ENCODE results near the gene ENTPD2.
A peak's percentile ranks its signal among the peaks of the same experiment; 100 is the strongest.

The ENTPD2 gene

DNA sequence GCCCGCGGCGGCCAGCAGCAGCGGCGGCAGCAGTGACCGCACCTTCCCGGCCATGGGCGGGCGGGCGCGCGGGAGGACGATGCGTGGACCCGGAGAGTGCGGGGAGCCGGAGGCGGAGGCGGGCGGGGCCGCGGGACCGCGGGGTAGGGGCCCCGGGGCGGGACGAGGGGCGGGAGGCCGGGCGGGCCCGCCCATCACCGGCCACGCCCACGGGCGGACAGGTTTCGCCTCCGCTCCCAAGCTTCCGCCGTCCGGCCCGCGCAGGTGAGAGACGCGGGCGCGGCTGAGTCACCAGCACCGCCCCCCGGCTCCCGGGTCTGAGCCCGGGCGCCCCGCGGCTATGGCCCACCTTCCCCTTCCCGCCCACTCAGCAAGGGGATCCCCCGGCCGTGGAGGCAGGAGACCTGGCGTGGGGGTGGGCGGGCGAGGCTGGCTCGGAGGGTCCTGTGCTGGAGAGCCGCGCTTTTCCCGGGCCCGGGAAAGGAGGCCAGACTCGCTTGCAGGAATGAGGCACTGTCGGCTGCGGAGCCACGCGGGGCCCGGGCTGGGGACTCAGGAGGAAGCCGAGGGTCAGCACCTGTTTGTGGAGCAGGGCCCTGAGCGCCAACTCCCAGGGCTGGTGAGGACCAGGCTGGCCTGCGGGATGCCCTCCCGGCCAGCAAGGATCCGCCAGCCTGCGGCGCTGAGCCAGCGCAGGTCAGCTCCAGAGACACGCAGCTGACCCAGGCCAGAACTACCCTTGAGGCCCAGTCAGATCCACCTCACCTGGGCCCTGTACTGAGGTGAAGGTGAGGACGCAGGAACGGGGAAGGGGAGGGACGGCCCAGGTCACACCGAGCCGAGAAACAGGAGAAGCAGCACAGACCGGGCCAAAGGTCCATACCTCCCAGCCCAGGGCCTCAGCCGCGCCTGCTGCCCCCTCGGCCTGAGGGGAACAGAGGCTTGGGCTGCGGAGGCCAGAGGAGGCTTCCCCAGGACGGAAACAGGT is at the start of gene ENTPD2:
TSS of gene ENTPD2 (minus strand) at position 118 of the 988 bp plus-strand sequence. CDS start at position 54, 64 bp downstream.
- no peak for DNase-seq

GRCh38 chr9:137103206-137103999 is 49.5 kb upstream of the ENTPD2 start:
- no peak for DNase-seq

DNA sequence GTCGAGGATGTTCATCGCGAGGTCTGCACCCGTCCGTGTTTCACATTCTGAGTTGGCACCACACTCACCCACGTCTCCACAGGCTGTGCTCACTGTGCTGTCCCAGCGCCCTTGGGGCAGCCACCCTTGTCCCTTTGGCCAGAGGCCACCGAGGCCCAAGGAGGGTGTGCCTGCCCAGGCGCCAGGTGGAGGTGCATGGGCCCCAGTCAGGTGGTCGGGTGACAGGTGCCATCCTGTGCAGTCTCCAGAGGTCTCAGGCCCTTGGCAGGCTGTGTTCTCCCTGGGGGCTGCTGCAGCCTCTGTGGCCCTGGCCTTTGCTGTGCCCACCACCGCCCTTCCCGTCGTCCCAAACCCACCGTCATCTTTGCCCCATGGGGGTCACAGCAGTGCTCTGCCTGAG is 45.4 kb upstream of the ENTPD2 start:
- DNase-seq: no peak

DNA sequence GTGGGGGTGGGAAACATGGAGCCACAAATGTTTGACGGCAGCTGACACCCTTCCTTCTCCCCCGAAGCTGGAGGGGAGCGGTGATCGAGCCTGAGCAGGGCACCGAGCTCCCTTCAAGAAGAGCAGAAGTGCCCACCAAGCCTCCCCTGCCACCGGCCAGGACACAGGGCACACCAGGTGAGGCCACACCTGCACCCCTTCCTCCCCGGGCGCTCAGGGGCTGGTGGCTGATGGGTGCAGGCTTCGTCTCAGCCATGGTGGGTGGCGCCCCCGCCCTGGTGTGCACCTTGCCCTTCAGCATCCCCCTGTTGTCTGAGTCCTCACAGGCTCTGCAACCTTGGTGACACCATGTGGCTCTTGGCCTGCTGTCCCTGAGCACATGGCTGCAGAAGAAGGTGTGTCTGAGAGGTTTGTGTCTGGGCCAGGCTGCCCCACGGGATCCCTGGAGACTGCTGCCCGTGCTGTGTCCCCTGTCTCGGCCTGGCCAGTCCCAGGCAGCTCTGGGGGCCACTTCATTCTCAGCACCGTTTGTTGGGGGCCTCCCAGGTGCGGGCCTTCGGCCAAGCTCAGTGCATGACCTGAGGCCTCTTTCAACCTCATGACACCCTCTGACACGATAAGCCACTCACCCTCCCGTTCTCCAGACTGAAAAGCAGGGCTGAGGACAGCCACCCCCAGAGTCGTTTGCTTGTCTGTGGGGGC is 44.1 kb upstream of the ENTPD2 start:
- DNase-seq: no peak

DNA sequence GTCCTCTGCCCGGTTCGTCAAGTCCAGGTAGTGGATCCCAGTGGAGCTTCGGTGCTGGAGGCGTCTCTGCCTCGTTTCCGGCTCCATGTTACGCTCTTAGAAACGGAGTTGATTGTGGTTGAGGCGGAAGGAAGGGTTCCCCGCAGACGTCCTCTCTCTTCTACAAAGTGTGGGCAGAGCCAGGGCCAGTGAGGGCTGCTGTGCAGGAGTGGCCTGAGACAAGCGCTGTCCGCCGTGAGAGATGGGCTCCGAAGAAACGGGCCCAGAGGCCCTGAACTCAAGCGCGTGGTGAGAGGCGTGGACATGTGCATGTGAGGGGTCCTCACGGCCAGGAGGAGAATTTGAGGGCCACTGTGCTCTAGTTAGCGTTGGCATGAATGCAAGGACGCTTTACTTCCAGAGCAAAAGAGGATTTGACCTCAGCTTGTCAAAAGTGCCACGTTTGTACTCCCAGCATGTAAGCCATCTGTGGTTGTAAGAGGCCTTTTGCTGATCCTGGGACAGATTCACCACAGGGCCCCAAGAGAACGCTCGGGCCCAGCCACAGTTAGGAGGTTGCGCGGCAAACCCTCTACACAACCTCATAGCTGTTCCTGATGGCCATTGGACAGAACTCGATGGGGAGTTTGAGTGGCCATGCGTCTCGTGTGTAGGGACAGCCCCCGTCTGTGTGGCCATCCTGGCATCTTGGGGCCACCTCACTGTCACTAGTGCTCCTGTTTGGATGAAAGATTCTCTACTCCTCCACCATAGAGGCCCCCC is 43.1 kb upstream of the ENTPD2 start:
- DNase-seq: no peak

DNA sequence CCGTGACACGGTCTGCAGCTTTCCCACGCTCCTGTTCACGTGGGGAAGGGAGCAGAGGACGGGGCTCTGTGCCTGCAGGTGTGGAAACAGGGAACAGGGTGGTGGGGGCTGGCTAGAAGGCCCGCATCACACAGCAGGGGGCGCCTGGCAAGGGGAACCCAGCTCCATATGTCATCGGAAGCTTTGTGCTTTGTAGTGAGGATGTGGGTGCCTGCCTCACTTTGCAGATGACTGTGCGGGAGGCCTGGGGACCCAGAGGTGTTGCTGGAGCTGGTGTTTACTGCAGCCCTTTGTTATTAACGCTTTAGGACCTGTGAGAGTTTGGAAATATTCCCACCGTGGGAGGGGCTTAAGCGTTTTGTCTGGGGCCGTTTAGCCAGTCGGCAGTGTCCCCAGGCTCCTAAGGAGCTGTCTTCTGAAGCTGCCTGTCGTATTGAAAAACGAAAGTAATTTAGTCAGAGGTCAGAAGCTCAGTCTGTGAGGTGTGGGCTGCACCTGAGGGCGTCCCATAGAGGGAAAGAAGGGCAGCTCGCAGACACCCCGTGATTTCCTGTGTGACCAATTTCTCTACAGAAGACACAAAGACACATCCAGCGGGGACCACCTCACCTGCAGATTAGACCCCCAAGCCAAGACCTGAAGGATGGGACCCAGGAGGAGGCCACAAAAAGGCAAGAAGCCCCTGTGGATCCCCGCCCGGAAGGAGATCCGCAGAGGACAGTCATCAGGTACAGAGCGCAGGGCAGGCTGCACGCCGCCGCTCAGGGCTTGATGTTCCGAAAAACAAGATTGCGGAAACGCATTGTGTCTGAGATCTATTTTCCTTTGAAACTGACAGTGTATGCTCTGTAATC is 42.0 kb upstream of the ENTPD2 start:
- DNase-seq: no peak

- peak; percentile 64 for DNase-seq
Measured at GRCh38 chr9:137089232-137089947, 35.5 kb upstream of the ENTPD2 start.

GRCh38 chr9:137088121-137088520 is 34.3 kb upstream of the ENTPD2 start:
- DNase-seq: no peak

DNA sequence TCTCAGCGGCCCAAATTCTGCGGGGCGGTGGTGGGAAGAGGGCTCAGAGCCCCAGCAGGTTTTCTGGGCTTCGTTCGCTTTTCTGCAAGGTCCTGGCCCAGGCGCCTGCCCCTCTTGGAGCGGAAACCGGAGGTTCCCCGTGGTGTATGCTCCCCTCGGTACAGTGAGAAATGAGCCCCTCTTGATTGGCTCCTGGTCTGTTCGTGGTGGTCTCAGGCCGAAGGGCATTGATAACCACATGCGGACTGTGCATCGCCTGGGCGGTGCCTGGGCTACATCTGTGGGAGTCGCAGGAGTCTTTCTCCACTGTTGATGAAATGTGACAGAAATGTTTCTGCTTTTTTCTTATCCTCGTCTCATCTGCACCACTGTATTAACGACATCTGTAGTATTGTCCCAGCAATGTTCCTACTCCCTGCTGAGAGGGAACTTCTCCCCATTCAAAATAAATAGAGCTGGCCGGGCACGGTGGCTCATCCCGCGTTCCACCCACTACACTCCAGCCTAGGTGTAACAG is 33.6 kb upstream of the ENTPD2 start:
- DNase-seq: no peak

DNA sequence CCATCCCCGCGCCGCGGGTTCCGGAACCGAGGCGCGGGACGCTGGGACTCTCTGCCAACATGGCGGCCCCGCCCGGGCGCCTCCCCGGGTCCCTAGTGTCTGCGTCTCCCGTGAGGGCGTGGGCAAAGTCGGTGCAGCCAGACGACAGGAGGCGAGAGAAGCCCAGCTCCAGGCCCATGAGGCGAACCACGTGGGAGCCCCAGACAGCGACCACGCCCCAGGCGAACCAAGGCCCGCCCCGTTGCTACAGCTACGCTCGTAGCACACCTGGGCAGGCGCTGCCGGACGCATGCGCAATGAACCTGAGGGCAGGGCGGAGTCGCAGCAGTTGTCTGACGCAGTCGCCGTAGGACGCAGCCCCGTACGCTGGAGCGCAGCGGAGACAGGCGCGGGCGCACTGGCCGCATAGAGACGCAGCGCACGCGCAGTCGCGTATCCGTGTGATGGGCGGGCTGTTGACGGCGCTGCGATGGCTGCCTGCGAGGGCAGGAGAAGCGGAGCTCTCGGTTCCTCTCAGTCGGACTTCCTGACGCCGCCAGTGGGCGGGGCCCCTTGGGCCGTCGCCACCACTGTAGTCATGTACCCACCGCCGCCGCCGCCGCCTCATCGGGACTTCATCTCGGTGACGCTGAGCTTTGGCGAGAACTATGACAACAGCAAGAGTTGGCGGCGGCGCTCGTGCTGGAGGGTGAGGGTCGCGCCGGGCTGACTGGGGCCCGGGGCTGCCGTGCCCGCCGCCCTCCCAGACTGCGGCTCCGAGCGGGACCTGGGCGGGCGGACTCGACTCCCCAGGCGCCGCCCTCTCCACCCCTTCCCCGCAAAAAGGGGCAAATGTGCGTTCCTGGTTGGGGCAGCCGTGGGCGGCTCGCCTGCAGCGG is 32.9 kb upstream of the ENTPD2 start, which contains the start of gene MAN1B1:
TSS of gene MAN1B1 (plus strand) at position 455 of the 878 bp plus-strand sequence. CDS start at position 470, 15 bp downstream.
- peak; percentile 94 for DNase-seq

DNA sequence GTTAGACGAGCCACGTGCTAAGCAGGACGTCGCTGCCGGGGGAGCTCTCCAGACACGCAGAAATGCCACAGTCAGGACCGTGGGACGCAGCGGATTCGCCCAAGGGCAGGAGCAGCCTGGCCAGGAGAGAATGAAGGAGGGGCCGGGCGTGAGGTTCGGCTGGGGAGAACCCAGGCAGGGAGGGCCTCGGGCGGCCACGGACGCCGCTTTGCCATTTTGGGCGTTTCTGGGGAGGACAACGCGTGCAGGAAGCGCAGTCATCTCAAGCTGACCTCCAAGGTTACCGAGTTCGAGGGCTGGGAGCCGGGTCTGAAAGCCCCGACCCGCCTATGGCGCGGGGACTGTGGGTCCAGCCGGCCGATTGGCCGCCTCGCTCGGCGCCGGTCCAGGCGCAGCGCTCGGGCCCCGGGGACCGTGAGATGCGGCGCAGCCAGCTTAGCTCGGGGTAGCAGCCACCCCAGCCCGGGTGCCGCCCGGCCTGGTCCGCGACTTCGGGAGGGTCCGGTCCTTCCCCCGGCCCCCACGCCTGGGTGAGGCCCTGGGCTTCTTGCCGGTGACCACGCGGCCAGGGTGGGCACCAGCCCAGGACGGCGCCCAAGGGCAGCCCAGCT is 32.2 kb upstream of the ENTPD2 start:
- DNase-seq: no peak

- DNase-seq: no peak
Measured at GRCh38 chr9:137084526-137084925, 30.7 kb upstream of the ENTPD2 start.

DNA sequence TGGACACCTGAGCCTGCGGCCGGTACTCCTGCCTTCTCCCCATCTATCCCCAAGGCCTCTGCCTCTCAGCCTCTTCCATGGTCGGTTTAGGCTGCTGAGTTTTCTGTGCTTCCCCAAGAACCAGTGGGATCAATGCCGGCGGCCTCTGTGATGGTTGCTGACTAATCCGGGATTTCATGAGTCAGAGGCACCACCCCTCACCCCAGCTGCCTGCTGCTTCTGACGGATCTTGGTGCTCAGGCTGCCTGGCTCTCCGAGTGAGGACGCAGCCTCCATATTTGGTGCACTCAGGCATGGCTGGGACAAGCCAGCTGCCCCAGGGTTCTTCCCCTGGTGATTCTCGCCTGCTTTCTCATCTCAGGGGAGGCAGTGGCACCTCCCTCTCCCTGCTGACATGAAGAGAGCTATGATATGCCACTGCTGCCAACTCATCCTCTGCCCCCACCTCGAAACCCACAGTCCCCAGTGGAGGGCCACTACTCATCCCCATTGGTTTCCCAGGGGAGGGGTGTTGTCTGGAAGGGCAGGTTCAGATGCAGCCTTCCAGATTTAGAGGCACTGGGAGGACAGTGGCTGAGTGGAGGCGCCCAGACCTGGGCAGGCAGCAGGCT is 29.6 kb upstream of the ENTPD2 start:
- DNase-seq: no peak

GRCh38 chr9:137082925-137083290 is 29.0 kb upstream of the ENTPD2 start:
- DNase-seq: no peak

GRCh38 chr9:137082222-137082924 is 28.5 kb upstream of the ENTPD2 start:
- DNase-seq: no peak

DNA sequence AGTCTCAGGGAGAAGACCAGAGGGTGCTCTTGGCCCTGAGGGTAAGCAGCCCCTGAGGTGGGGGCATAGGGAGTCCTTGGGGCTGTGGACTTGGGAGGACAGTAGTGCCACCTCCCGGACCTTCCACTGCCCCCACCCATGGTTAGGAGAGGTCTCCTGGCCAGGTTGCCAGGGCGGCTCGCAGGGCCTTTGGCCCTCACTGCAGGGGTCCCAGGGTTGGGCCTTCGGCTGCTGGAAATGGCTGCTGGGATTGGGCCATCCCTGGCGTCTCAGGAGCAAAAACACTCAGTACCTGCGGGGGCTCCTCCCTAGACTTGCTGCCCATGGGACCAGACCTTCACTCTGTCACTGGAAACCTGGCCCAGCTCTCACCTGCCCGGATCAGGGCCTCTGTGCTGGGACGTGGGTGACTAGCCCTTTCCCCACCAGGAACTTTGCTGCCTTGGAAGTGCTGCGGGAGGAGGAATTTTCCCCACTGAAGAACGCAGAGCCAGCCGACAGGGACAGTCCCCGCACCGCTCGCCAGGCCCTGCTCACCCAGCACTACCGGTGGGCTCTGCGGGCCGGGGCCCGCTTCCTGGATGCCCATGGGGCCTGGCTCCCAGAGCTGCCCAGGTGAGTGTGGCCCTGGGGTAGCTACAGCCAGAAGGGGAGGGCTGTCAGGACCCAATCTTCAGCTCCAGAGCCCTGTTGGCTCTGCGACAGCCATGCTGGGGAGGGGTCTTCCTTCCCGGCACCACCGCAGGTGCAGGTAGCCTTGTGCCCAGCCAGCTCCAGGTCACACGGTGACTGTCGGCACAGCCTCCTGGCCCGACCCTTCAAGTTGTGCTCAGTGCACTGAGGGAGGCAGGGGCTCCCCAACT is 26.6 kb upstream of the ENTPD2 start:
- DNase-seq: no peak

DNA sequence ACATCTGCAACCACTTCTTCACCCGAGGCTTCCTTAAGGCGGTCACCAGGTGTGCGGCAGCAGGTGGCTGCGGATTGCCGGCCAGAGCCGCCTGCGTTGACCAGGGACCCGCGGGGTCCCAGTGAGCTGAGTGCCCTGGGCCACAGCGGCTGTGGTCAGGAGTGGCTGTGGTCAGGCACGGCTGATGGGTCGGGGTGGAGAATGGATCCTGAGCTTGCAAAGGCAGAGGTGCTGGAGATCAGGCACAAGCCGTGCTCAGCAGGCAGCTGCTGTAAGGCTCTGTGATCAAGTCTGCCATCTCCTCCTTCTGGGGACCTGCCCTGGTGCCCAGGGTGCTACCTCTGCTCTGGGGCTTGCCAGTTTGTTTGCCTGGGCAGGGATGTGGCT is 25.5 kb upstream of the ENTPD2 start:
- DNase-seq: no peak

All from DMS 273 treated with DMSO at 0.1 percent for 48 hours (cell line).